HS-27A (cell line): ENCODE measurements around the gene ARHGAP26.

Source experiments
- DNase-seq: peaks from one replicate; pipeline ENCODE4 v3.0.0-alpha.2; 2012; ENCODE audit warnings: low read depth, missing footprints

Gene ARHGAP26

DNA sequence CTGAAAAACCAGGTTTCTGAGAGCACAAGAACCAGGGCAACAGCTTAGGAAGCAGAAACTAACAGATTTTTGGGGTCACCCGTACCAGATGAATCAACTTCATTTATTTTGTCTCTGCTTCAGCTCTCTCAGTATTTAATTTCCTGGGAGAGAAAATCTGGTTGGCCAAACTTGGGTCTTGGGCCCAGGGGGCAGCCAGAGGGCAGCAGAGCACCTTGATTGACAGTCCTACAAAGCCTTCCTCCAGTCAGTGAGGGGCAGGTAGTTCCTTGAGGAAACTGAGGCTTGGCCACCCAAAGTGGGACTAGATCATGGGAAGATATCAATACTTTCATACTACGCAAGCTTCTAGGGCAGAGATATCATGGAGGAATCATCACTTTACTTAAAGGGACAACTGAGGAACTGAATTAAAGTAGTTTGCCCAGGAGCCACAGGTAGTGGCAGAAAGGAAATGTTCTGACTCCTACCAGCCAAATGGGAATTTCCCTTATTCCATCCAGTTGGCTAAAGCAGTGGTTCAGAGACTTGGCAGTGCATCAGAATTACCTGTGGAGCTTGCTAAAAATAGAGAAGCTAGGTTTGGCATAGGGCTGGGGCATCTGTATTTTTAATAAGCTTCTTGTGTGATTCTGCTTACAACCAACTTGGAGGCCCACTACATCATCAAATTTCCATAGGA, 21.5 kb upstream of the ARHGAP26 start:
- no peak for DNase-seq

DNA sequence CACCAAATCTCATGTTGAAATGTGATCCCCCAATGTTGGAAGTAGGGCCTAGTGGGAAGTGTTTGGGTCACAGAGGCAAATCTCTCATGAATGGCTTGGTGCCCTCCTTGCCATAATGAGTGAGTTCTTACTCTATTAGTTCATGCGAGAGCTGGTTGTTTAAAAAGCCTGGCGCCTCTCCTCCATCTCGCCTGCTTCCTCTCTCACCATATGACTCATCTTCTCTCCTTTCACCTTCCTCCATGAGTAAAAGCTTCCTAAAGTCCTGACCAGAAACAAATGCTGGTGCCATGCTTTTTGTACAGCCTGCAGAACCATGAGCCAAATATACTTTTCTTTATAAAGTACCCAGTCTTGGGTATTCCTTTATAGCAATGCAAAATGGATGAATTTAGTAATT, 20.9 kb upstream of the ARHGAP26 start:
- DNase-seq = no peak

DNA sequence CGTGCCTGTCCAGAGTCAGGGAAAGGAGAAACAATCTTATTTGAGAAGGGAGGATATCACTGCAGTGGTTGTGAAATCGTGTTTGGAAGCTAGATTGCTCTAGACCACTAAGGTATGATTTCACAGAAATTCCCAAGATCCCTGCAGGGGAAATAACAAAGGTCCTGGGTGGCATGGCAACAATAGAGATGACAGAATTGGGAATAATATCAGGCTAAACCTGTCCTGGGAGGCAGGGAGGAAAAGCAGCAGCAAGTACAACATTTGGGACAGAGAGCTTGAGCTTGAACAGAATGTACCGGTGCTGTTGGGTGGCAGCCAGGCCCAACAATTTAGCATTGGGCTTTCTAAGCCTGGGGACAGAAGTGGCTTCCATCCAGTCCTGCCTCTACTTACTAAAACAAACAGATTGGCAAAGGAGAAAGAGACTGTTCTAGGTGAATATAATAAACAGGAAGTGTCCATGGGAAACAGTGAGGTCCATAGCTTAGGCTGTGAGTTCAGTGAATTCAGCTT, 17.0 kb upstream of the ARHGAP26 start:
- no peak for DNase-seq

DNA sequence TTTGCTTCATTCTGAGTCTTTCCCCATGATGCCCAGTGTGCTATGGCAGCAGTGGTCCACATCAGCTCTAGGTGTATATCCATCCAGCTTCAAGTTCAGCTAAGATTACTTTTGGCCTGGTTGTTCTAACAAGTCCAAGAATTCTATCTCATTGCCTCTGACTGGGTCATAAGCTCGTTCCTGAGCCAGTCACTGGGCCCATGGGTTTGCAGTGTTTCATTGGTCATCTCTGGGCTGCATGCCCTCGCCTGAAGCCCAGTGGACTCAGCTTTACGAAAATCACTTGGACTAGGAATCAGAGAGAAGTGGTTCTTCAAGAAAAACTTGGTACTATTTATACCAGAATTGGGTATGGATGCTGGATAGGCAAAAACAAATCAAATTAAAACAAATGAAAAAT, 16.1 kb upstream of the ARHGAP26 start:
- no peak for DNase-seq

DNA sequence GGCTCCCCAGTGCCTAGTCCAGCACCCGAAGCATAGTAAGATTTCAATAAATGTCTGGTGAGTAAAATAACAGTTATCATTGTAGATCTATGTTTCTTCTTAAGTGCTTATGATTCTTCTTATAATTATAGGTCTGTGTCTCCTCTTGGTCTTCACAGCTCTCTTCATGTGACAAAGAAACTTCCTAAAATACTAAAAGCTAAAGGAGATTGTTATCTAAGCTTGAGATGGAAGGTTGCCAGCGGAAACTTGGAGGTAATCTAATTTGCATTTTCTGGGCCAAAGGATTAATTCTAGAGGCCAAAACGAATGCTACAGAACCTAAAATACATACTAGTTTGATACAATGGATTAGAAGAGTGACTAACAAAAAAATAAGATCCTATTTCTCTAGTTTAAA, 13.6 kb upstream of the ARHGAP26 start:
- DNase-seq = no peak

DNA sequence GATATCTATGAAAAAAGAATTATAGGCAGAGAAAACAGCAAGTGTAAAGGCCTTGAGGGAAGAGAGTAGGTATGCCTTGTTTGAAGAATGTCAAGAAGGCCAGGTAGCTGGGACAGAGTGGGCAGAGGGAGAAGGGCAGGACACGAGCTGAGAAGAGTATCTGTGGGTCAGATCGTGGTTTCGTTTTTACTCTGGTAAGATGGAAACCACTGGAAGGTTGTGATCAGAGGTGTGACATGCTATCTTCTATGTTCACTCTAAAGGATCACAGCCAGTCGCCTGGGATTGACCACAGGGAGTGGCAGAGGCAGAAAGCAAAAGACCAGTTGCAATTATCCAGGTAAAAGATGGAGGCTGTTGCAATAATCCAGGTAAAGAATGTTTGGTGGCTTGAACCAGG, 12.6 kb upstream of the ARHGAP26 start:
- DNase-seq = no peak

DNA sequence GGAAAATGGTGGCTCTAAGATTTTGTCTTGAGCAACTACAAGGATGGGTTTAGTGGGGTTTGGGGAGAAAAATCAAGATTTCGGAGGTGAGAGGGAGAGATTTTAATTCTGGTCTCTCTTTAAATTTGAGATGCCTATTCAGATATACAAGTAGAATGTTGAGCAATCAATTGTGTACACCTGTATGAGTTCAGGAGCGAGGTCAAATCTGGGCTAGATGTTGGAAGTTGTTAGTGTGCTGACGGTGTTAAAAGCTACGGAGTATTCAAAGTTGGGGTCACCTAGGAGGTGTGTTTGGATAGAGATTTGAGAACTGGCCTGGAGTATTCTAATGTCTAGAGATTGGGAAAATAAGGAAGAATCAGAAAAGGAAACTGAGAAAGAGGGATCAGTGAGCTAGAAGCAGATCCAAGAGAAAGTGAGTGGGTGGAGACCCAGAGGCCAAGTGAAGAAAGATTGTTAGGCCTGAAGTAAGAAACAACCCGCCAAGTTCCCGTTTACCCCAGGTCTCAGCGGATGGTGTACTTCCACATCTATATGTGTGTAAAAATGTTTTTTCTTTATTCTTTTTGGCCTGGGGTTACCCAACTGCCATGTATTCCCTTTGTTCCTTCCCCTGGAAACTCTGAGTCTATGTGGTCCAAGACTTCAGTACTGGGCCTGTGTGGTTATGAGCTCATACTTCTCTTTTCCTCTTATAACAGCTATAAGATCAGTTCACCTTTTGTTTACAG, 11.9 kb upstream of the ARHGAP26 start:
- no peak for DNase-seq

DNA sequence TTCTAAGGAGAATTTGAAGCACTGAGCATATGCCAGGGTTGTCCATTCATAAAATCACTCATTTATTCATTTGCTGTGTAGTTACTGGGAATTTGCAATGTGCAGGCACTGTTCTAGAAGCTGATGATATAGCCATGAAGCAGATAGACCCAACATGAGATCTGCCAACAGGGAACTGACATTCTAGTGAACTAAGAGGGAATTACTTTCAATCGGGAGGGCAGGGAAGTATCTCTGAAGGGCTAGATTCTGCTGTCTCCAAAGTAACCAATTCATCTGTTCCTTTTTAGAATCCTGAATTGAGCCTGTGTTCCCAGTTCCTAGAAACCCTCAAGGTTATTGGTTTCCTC, 11.4 kb upstream of the ARHGAP26 start:
- DNase-seq = no peak

DNA sequence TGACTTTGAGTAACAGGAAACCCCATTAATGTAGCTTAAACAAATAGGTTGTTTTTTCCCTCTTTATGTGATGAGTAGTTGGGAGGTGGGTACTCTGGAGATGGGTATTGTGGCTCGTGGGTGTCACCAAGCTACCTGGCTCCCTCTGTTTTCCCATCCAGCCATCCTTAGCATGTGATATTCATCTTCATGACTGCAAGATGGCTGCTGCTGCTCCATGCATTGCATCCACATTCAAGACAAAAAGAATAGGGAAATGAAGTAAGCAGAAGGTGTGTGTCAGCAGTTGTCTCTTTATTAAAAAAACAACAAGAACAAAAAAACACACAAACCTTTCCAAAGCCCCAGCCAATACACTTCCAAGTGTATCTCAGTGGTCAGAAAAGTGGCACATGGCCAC, 6.5 kb upstream of the ARHGAP26 start:
- no peak for DNase-seq

DNA sequence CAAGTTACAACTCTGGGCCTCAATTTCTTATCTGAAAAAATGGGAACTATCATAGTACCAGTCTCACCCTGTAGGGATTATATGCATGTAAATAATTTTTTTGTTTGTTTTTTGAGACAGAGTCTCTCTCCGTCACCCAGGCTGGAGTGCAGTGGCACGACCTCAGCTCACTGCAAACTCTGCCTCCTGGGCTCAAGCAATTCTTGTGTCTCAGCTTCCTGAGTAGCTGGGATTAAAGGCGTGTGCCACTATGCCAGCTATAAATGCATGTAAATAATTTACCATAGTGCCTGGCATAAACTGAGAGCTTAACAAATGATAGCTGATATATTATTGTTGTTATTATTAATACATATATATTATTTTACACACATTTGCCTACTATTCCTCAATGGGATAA, 3.0 kb upstream of the ARHGAP26 start:
- DNase-seq = no peak

DNA sequence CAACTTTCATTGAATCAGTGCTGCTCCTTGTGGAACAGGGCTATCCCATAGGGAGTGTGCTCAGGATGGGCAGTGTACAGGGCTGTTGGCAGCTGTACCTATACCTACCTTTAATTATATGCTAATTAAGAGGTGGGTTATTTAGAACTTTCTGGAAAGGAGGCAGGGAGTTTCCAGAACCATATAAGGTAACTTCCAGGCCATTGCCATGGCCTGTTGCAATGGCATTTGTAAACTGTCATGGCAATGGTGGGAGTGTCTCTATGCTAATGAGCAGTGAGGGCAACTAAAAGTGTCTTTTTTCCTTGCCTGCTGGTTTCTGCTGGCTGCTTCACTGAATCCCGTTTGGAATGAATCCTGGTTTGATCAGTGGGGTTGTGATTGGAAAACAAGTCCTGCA, 2.3 kb upstream of the ARHGAP26 start:
- DNase-seq = no peak

DNA sequence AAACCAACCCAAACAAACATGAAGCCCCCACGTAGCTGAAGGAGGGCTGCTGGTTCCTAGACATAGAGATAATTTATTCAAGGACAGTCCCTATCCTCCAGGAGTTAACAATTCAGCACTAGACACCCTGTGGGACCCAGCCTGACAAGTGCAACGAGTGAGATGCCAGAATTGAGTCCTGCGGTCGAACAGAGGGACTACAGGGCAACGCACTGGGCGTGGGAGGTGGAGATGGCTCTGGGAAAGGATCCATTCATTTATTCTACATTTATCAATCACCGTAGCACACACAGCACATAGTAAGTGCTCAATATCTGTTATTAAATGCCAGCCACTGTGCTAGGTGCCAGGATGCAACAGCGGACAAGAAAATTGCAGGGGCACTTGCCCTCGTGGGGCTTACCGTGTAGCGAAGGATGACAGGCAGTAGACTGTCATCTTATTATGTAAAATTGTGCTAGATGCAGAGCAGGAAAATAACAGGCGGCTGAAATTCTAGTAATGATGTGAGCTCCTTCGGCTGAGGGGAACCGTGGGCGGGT, 855 bp upstream of the ARHGAP26 start:
- DNase-seq = no peak

DNA sequence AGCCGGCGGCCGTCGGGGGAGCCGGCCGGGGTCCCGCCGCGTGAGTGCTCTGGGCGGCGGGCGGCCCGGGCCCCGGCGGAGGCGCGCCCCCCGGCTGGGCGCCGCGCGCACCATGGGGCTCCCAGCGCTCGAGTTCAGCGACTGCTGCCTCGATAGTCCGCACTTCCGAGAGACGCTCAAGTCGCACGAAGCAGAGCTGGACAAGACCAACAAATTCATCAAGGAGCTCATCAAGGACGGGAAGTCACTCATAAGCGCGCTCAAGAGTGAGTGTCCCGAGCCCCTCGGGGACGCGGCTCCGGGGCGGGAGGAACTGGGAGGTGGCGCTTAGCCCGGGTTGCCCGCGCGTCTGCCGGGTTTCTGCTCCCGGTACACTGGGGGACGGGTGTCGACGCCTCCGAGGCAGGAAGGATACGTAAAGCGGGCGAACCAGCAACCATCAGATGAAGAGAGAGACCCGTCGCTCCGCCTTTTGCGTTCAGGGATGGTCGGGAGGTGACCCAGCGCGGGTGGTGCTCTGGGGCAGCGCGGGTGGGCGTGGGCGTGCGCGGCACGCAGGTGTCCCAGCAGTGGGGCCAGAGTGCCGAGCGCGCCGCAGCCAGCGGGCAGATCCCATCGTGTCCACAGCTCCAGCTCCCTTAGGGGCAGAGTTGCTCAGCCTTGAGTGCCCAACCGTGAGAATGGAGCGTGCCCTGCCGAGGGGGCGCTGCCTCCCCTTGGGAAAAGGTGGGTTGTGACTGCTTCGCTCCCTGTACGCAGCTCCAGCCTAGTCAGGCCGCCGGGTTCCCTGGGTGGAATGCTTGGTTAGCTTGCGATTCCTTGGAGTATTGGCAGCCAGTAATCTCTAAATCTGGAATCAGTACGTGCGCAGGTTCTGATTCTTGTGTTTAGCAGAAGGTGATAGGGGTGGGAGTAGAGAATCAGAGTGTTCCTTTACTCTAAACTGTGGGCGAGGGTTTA, 753 bp downstream of the ARHGAP26 start:
- no peak for DNase-seq

DNA sequence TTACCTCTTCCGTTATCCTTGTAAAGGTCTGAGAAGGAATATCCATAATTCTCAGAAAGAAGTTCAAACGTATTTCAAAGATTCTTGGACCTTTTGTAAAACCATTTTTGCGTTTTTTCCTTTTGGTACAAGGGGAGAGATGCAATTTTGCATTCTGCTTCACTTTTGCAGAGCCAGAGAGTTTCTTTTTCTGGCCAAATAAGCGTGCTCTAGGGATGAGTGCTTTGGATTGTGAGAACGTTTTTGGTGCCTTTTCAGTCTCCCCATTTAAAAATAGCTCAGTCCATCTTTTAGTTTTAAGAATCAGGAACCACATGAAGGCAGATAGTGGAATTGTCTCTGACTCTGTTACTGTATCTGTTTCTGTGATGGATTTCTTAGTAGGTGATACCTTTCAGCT, 1.5 kb downstream of the ARHGAP26 start:
- no peak for DNase-seq

DNA sequence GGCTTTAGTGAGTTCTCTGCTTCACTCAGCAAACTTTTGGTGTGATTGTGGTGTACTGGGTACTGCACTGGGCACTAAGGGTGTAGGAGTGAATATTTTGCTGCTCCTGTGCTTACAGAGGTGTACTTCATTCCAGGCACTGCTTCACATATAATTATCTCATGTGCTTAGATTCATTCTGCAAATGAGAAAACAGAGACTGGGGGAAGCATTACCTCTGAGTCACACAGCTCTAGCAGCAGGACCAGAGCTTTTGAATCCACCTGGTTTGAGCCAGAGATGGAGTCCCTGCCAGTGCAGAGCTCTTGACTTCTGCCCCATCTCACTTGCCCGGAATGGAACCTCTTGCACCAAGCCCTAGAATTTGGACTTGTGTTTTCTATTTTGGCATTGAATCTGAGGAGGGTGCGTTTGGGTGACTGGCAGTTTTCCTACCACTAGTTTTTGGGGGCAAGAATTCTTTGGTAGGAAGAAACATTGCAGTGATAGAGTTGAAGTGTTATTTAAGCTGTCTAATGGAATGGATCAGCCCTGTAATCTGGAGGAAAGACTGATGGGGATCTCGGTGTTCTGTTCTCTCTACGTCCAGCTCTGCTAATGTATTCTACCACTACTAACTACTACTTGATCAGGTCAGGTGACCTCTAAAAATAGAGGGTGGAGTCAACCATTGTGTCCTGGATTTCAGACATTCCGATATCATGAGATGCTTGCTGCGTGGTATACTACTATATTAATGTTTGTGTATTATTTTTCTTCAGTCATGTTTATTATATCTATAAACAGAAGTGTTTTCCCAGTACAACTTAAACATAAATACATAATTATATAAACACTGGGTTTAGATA, 2.5 kb downstream of the ARHGAP26 start:
- DNase-seq = no peak

DNA sequence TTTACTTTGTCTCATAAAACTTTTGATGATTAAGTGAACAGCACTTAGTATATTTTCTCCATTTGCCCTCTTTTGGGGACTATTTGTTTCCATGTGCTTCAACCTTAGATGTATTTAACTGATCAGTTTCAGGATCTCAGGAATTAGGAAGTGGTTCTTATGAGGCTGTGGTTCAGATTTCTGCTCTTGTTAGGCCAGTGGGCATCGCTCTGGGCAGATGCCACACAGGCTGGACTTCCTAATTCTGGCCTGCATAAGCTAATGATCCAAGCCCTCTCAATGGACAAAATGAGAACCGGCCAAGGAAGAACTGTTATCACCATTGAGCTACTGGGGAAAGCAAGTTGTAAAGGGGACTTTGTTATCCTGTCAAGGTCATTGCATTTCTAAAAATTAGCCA, 6.9 kb downstream of the ARHGAP26 start:
- no peak for DNase-seq

DNA sequence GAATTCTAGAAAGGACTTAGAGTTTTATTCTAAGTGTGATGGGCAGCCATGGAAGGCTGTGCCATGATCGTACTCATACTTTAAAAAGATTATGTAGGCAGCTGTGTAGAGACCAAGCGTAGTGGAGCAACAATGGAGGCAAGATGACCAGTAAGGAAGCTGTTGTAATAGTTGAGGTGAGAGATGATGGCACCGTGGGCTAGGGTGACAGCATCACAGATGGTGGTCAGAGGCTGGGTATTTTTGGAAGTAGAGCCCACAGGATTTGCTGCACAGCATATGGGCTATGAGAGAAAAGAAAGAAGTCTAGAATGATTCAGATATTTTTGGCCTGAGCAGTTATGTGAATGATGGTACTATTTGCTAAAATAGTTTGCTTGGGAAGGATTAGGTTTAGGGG, 7.7 kb downstream of the ARHGAP26 start:
- DNase-seq = no peak

DNA sequence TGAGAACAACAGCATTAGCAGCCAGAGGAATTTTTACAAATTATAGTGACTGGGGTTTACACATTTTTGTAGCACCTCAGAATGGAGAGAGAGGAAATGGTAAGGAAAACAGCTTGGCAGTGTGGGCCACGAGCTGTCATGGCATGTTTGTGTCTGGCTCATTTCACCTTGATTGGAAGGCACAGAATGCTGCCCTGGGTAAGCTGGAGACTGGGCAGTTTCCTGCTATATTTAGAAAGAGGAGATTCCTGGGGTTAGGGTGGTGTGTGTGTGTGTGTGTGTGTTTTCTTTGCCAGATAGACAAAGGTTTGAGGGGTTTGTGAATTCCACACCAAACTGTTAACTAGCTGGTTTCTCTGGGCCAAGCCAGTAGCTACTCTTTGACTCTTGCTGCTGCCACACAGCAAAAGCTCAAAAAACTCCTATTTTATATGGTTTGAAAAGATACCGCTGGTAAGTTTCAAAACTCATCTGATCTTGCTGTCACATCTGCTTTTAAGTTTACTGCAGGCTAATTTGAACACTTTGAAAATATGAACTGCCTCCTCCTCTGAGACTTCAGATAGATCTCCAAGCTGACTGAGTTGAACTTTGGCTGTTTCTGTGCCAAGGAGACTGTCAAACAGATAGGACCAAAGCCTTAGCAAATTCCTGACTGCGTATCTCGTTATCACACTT, 9.1 kb downstream of the ARHGAP26 start:
- no peak for DNase-seq

DNA sequence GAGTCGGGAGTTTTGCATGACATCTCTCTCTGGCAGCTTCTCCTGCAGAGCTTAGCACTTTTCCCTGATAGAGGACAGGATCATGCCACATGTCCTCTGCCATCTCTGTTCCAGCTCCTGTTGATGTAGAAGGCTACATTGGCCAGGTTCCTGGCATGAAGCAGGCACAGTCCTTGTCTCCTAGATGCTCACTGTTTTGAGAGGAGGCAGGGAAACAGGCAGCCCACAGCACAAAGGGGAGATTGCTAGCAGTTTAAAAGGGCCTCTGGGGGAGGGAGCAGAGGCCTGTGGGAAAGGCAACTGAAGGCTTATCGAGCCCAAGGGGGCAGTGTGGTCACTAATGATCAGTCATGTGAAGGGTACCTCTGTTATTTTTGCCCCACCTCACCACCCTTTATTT, 10.7 kb downstream of the ARHGAP26 start:
- DNase-seq = no peak

DNA sequence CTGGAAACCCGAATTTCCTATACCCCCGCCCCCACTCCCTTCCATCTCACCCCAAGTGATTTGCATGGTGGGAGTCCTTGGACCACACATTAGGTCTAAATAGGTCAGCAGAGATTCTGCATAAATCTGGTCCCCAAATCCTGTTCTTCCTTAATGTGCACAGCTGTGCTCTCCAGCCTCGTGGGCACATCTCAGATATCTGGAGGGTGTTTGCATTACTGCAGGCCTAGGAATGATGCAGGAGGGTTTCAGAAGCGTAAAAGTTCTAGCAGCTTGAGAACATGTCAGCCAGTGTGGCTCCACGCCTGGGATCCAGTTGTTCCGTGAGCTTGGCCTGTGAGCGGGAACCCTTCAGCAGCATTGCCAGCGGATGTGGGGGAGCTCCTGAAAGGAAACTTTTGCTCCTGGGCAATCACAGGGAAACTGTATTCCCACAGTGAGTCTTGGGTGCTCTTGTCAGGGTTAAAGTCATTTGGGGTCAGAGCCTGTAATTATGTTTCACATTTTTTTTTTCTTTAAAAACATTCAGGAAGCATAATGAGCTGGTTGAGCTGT, 12.9 kb downstream of the ARHGAP26 start:
- DNase-seq = no peak
